Activated T-cell treated with anti-CD3 and anti-CD28 coated beads for 48 hours (primary cell): ENCODE data around the gene KLK10.

Experiments
- DNase-seq: peaks from one replicate; pipeline ENCODE4 v3.0.0-alpha.2; 2020; ENCODE audit warnings: low read depth

KLK10 gene

GRCh38 chr19:51019544-51019925 is at the start of gene KLK10:
TSS of gene KLK10 (minus strand) at chr19:51019709. CDS start at chr19:51019130, 579 bp downstream.
- DNase-seq = no peak

- DNase-seq = no peak
Observed at GRCh38 chr19:51066393-51067186, 47.1 kb upstream of the KLK10 start.

GRCh38 chr19:51065221-51065960 is 45.9 kb upstream of the KLK10 start:
- DNase-seq = no peak

GRCh38 chr19:51064534-51065220 is 45.2 kb upstream of the KLK10 start, which contains the start of gene KLK13:
TSS of gene KLK13 (minus strand) at chr19:51065092. CDS start at chr19:51065067, 25 bp downstream.
- no peak for DNase-seq

GRCh38 chr19:51063664-51064063 is 44.2 kb upstream of the KLK10 start:
- DNase-seq = no peak

- DNase-seq = no peak
Observed at GRCh38 chr19:51060973-51061372, 41.5 kb upstream of the KLK10 start.

GRCh38 chr19:51060336-51060735 is 40.8 kb upstream of the KLK10 start:
- DNase-seq = no peak

- DNase-seq = no peak
Observed at GRCh38 chr19:51059715-51060114, 40.2 kb upstream of the KLK10 start.

GRCh38 chr19:51055866-51056265 is 36.4 kb upstream of the KLK10 start:
- no peak for DNase-seq

GRCh38 chr19:51047031-51047335 is 27.5 kb upstream of the KLK10 start:
- no peak for DNase-seq

GRCh38 chr19:51044327-51044726 is 24.8 kb upstream of the KLK10 start:
- no peak for DNase-seq

GRCh38 chr19:51043497-51043896 is 24.0 kb upstream of the KLK10 start:
- no peak for DNase-seq

GRCh38 chr19:51040151-51040550 is 20.6 kb upstream of the KLK10 start:
- DNase-seq = no peak

GRCh38 chr19:51036519-51036918 is 17.0 kb upstream of the KLK10 start:
- no peak for DNase-seq

- DNase-seq = no peak
Observed at GRCh38 chr19:51034704-51035103, 15.2 kb upstream of the KLK10 start, which contains the start of gene KLK12. TSS of gene KLK12 (minus strand) at chr19:51035002. CDS start at chr19:51034621, 381 bp downstream.

- DNase-seq = no peak
Observed at GRCh38 chr19:51031880-51032225, 12.3 kb upstream of the KLK10 start.

GRCh38 chr19:51031220-51031879 is 11.8 kb upstream of the KLK10 start:
- DNase-seq = no peak

GRCh38 chr19:51030631-51031030 is 11.1 kb upstream of the KLK10 start:
- DNase-seq = no peak

- DNase-seq = no peak
Observed at GRCh38 chr19:51029718-51030117, 10.2 kb upstream of the KLK10 start.

GRCh38 chr19:51027873-51028272 is 8.4 kb upstream of the KLK10 start:
- DNase-seq = no peak

- DNase-seq = no peak
Observed at GRCh38 chr19:51027126-51027806, 7.8 kb upstream of the KLK10 start.

- DNase-seq = no peak
Observed at GRCh38 chr19:51026554-51026831, 7.0 kb upstream of the KLK10 start, which contains the start of gene KLK11. TSS of gene KLK11 (minus strand) at chr19:51026616. CDS start at chr19:51025631, 985 bp downstream.
